ENCODE results near the gene CRYBB1.

Gene CRYBB1

GRCh38 chr22:26553056-26553752 is 64.6 kb downstream of the CRYBB1 start:
- no peak for DNase-seq (ENCODE audit: low spot score)

DNA sequence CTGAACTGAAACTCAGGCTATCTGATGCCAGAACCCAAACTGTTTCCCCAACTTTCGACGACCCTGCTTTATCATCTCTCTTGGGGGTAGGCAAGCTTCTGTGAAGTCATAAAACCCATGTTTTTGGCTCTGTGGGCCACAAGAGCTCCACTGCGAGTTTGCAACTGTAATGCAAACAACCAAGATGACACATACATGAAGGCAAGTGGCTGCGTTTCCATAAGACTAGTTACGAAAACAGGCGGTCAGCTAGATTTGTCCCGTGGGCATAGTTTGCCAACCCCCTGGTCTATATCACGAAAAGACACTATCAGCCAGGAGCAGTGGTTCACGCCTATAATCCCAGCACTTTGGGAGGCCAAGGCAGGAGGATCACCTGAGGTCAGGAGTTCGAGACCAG is 65.4 kb downstream of the CRYBB1 start:
- no peak for DNase-seq (ENCODE audit: low spot score)

- no peak for DNase-seq (ENCODE audit: low spot score)
Measured at GRCh38 chr22:26551568-26551967, 66.3 kb downstream of the CRYBB1 start.

GRCh38 chr22:26550498-26551033 is 67.3 kb downstream of the CRYBB1 start:
- peak; percentile 69 for DNase-seq (ENCODE audit: low spot score)

DNA sequence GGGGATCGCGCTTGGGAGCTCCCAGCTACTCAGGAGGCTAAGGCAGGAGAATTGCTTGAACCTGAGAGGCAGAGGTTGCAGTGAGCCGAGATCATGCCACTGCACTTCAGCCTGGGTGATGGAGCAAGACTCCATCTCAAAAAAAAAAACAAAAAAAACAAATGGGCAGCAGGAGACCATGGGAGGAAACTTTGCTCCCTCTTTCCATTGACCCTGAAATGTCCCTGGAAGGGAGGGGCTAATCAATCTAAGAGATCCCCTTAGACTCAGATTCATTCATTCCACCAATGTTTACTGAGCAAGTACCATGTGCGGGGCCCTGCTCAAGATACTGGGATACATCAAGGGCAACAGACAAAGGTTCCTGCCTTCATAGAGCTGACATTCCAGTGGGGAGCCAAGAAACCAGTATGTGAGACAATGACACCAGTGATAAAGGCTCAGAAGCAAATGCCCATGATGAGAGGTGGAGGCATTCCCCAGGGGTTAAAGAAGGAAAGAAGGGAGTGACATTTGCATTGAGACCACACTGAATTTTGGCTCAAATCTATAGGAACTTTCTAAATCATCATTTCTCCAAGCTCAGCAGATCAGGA is 67.8 kb downstream of the CRYBB1 start:
- DNase-seq (ENCODE audit: low spot score): no peak

Measured in Ammon's horn (tissue), 1 donor.